Stomach (tissue), 4 donors: ENCODE measurements around the gene EML2.

Source experiments
- POLR2A ChIP-seq, 4 donors: fragments of 450-650 bp; IDR thresholded peaks; one replicate each; pipeline ENCODE4 v1.6.1; 2016; ENCODE audit warnings: antibody characterized with exemption in 4 of 4, control low read depth in 2 of 4, mild to moderate bottlenecking in 1 of 4, moderate library complexity in 1 of 4
- POLR2AphosphoS5 ChIP-seq, 3 donors: sonication (generic); formaldehyde crosslinking; IDR thresholded peaks; one replicate each; pipeline ENCODE4 v1.6.1; 2016; ENCODE audit warnings: antibody characterized with exemption in 3 of 3
- TF ChIP-seq, protein P1 (sequence below), 7 experiments: fragments of 450-650 bp in 4 of 7; fragments of 200-600 bp in 3 of 7; sonication (generic) in 3 of 7; IDR thresholded peaks; one replicate each; pipeline ENCODE4 v1.5.1; 2016 to 2019; ENCODE audit warnings: antibody characterized with exemption in 7 of 7, control low read depth in 2 of 7, mild to moderate bottlenecking in 1 of 7

GRCh38 chr19:45621389-45621788 lies 17.8 kb downstream of the EML2 start:
- TF ChIP-seq, protein P1, sequence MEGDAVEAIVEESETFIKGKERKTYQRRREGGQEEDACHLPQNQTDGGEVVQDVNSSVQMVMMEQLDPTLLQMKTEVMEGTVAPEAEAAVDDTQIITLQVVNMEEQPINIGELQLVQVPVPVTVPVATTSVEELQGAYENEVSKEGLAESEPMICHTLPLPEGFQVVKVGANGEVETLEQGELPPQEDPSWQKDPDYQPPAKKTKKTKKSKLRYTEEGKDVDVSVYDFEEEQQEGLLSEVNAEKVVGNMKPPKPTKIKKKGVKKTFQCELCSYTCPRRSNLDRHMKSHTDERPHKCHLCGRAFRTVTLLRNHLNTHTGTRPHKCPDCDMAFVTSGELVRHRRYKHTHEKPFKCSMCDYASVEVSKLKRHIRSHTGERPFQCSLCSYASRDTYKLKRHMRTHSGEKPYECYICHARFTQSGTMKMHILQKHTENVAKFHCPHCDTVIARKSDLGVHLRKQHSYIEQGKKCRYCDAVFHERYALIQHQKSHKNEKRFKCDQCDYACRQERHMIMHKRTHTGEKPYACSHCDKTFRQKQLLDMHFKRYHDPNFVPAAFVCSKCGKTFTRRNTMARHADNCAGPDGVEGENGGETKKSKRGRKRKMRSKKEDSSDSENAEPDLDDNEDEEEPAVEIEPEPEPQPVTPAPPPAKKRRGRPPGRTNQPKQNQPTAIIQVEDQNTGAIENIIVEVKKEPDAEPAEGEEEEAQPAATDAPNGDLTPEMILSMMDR (IDR thresholded peaks at IDR 0.05) = no peak
- TF ChIP-seq POLR2A (IDR thresholded peaks at IDR 0.05) = no peak
- TF ChIP-seq POLR2AphosphoS5 (IDR thresholded peaks at IDR 0.05) = no peak
